Activated CD8-positive, alpha-beta T cell treated with anti-CD3 and anti-CD28 coated beads, Interleukin-2, amount 10 ng/mL, durations not matched to agents 7 days and 5 days (primary cell): ENCODE measurements around the gene MYO3A. TPM values are rescaled to one million over a fixed set of nuclear protein-coding genes. Genes with fewer than 3 reads are reported as not detected.

Source experiments
- ATAC-seq: fragments of 150-1000 bp; cut with Tn5 transposase; one replicate; pipeline ENCODE4 v1.10.0; 2021; ENCODE audit warnings: moderate library complexity
- CTCF ChIA-PET: fragments of 350-600 bp; sonication (Branson Sonifier 250); formaldehyde crosslinking; loops from one replicate; lab custom pipeline; 2021; ENCODE audit warnings: antibody characterized with exemption; lab: Charles Lee
- POLR2A ChIA-PET: fragments of 350-600 bp; sonication (Branson Sonifier 250); formaldehyde crosslinking; loops from one replicate; lab custom pipeline; 2021; ENCODE audit warnings: antibody characterized with exemption; lab: Charles Lee
- DNase-seq: peaks from one replicate; pipeline ENCODE4 v3.0.0-alpha.2; 2020
- H3K27ac Mint-ChIP-seq: one replicate; pipeline ENCODE4 v1.8.0; 2021; ENCODE audit warnings: mild to moderate bottlenecking, mixed read lengths
- H3K27me3 Mint-ChIP-seq: one replicate; pipeline ENCODE4 v1.8.0; 2021; ENCODE audit warnings: low read depth, mixed read lengths
- H3K36me3 Mint-ChIP-seq: one replicate; pipeline ENCODE4 v1.8.0; 2021; ENCODE audit warnings: low read depth, mixed read lengths
- H3K4me1 Mint-ChIP-seq: one replicate; pipeline ENCODE4 v1.8.0; 2021; ENCODE audit warnings: low read depth, mixed read lengths
- H3K4me3 Mint-ChIP-seq: one replicate; pipeline ENCODE4 v1.8.0; 2021; ENCODE audit warnings: mild to moderate bottlenecking, mixed read lengths
- H3K9me3 Mint-ChIP-seq: one replicate; pipeline ENCODE4 v1.8.0; 2022; ENCODE audit warnings: mixed read lengths; ENCODE audit not compliant: insufficient read depth
- total RNA-seq, 2 experiments: library from RNA; stranded (reverse); gene quantifications; one replicate each; pipeline ENCODE4 v1.2.3, GENCODE V29; 2021

The MYO3A gene
- total RNA-seq, 2 experiments from 2014 or later = not detected

DNA sequence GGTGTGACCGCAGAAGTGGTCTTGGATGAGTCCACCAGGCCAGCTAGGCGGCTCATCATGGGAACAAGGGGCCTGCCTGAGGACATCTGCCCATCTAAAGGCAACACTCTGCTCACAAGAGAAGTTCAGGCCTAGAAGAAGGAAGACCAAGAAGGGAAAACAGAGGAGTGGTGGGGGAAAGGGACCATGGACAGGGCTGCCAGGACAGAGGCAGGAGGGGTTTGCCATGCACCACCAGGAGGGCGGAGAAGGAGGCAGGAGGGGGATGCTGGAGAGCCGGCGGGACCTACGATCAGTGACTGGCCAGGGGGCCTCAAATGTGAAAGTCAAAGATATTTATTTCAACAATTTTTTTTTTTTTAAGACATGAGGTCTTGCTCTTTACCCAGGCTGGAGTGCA, 315.7 kb downstream of the MYO3A start:
- H3K4me3 Mint-ChIP-seq = no peak overlapping the region
- H3K9me3 Mint-ChIP-seq = no peaks in the 10 kb centered on the region
- ChIA-PET POLR2A (no interaction called here), CTCF (no interaction called here)
- ATAC-seq (no peak), DNase-seq (no peak)
- H3K4me1 Mint-ChIP-seq = no peaks in the 10 kb centered on the region
- peaks cover 2% of the 10 kb centered on the region for H3K27me3 Mint-ChIP-seq
- H3K27ac Mint-ChIP-seq = no peak overlapping the region
- H3K36me3 Mint-ChIP-seq = no peaks in the 10 kb centered on the region

DNA sequence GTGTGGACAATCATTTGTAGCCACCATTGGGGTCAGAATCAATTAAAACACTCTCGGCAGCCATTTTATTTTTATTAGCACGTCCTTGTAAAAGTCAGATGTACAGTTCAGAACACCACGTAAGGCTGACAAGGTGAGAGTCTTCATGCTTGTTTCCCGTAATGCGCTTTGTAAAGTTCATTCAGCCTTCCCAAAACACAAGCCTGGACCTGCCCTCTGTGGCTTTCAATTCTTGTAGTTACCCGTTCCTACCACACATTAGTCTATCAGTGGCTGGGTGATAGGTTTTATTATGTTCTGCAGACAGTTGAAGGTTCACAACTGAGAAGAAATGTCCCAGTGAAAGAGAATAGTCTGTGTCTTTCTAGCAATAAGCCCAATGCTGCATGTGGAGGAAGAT, 317.9 kb downstream of the MYO3A start:
- ATAC-seq (no peak), DNase-seq (no peak)
- Mint-ChIP-seq H3K36me3 (no peaks in the 10 kb centered on the region), H3K4me1 (no peaks in the 10 kb centered on the region), H3K9me3 (no peaks in the 10 kb centered on the region), H3K27me3 (no peaks in the 10 kb centered on the region), H3K4me3 (no peak overlapping the region), H3K27ac (no peak overlapping the region)
- ChIA-PET POLR2A (no interaction called here), CTCF (no interaction called here)

DNA sequence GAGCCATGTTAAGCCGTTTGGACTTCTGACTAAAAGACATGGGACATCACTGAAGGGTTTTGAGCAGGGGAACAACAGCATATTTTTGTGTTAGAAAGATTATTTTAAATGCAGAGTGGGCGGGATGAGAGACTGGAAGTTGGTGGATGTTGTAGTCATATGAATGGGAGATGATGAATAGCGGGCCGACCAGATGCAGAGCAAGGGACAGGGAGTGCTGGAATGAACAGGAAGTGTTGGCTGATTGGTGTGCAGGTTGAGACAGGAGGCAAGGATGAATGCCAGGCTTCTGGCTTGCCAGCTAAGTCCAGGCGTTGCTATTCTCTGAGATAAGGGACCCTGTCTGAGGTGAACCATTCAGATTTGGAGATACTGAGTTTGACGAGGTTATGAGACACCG, 320.6 kb downstream of the MYO3A start:
- ATAC-seq (no peak), DNase-seq (no peak)
- Mint-ChIP-seq H3K4me1 (no peaks in the 10 kb centered on the region), H3K27me3 (peaks cover 5% of the 10 kb centered on the region), H3K9me3 (no peaks in the 10 kb centered on the region), H3K27ac (no peak overlapping the region), H3K36me3 (no peaks in the 10 kb centered on the region), H3K4me3 (no peak overlapping the region)
- CTCF ChIA-PET = no interaction called here
- POLR2A ChIA-PET = no interaction called here

DNA sequence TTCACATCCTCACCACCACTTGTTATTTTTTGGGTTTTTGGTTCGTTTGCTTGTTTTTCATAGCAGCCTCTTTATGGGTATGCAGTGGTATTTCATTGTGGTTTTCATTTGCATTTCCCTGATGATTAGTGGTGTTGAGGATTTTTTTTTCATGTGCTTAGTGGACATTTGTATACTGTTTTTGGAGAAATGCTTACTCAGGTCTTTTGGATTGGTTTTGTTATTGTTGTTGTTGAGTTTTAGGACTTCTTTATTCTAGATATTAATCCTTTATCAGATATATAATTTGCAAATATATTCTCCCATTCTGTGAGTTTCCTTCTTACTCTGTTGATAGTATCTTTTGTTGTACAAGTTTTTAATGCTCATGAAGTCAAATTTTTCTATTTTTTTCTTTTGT, 325.3 kb downstream of the MYO3A start:
- no peak overlapping the region for H3K27ac Mint-ChIP-seq
- peaks cover 15% of the 10 kb centered on the region for H3K27me3 Mint-ChIP-seq
- no peaks in the 10 kb centered on the region for H3K9me3 Mint-ChIP-seq
- ChIA-PET CTCF (no interaction called here), POLR2A (no interaction called here)
- H3K4me3 Mint-ChIP-seq = no peak overlapping the region
- no peaks in the 10 kb centered on the region for H3K4me1 Mint-ChIP-seq
- DNase-seq = no peak
- ATAC-seq = no peak
- no peaks in the 10 kb centered on the region for H3K36me3 Mint-ChIP-seq
